Mesendoderm (in vitro differentiated cells): ENCODE data around the gene ALK.

Experiments
- DNase-seq: peaks from one replicate; pipeline ENCODE4 v3.0.0; 2013
- H2AK5ac ChIP-seq: 2 replicates; pipeline ENCODE4 v1.6.1; 2013; ENCODE audit warnings: low read length, inconsistent platforms
- H2BK120ac ChIP-seq: 2 replicates; pipeline ENCODE4 v1.6.1; 2013; ENCODE audit warnings: low read depth, mild to moderate bottlenecking, low read length, moderate library complexity, mixed read lengths
- H2BK15ac ChIP-seq: replicated peaks from 2 replicates; pipeline ENCODE4 v1.6.1; 2013; ENCODE audit warnings: low read depth, mild to moderate bottlenecking, moderate library complexity
- H2BK5ac ChIP-seq: 2 replicates; pipeline ENCODE4 v1.6.1; 2013; ENCODE audit warnings: low read length, inconsistent platforms
- H3K18ac ChIP-seq: 2 replicates; pipeline ENCODE4 v1.6.1; 2013; ENCODE audit warnings: mild to moderate bottlenecking, low read length, mixed read lengths
- H3K23ac ChIP-seq: one replicate; pipeline ENCODE4 v1.6.1; 2013; ENCODE audit warnings: low read length
- H3K27ac ChIP-seq: 2 replicates; pipeline ENCODE4 v1.5.1; 2013; ENCODE audit warnings: low read depth, mild to moderate bottlenecking, inconsistent platforms, low read length, moderate library complexity
- H3K27me3 ChIP-seq: 2 replicates; pipeline ENCODE4 v1.6.1; 2013; ENCODE audit warnings: low read length, control low read depth, mild to moderate bottlenecking, inconsistent platforms; ENCODE audit not compliant: insufficient read depth, poor library complexity
- H3K36me3 ChIP-seq: 2 replicates; pipeline ENCODE4 v1.6.1; 2013; ENCODE audit warnings: low read length, inconsistent platforms; ENCODE audit not compliant: control insufficient read depth, insufficient read depth
- H3K4ac ChIP-seq: one replicate; pipeline ENCODE4 v1.6.1; 2013; ENCODE audit warnings: low read depth, mild to moderate bottlenecking, low read length, moderate library complexity
- H3K4me1 ChIP-seq: 2 replicates; pipeline ENCODE4 v1.6.1; 2013; ENCODE audit warnings: low read depth, low read length, inconsistent platforms; ENCODE audit not compliant: control insufficient read depth
- H3K4me2 ChIP-seq: 2 replicates; pipeline ENCODE4 v1.6.1; 2013; ENCODE audit warnings: low read length
- H3K4me3 ChIP-seq: 2 replicates; pipeline ENCODE4 v1.5.1; 2013; ENCODE audit warnings: mild to moderate bottlenecking, low read length
- H3K56ac ChIP-seq: one replicate; pipeline ENCODE4 v1.6.1; 2013; ENCODE audit warnings: low read length
- H3K79me1 ChIP-seq: 2 replicates; pipeline ENCODE4 v1.6.1; 2013; ENCODE audit warnings: low read length, inconsistent platforms
- H3K79me2 ChIP-seq: 2 replicates; pipeline ENCODE4 v1.6.1; 2013; ENCODE audit warnings: mild to moderate bottlenecking, low read length; ENCODE audit not compliant: control insufficient read depth, insufficient read depth
- H3K9ac ChIP-seq: 2 replicates; pipeline ENCODE4 v1.6.1; 2013; ENCODE audit warnings: low read length, inconsistent platforms
- H4K5ac ChIP-seq: one replicate; pipeline ENCODE4 v1.6.1; 2013; ENCODE audit warnings: low read length
- H4K8ac ChIP-seq: one replicate; pipeline ENCODE4 v1.6.1; 2013; ENCODE audit warnings: low read depth, mild to moderate bottlenecking, control low read depth, low read length, moderate library complexity
- WGBS: extraction: QIAGEN DNeasy Blood & Tissue Kit; methylation state at CpG from one replicate; pipeline ENCODE4 v1.1.7; 2013; ENCODE audit warnings: low lambda C conversion rate, missing lambda C conversion rate; ENCODE audit not compliant: insufficient coverage; ENCODE audit errors: extremely low coverage; 5-methylcytosine and 5-hydroxymethylcytosine counted together

ALK gene

GRCh38 chr2:29430382-29431112 is 490.8 kb downstream of the ALK start:
- Histone ChIP-seq H3K4me2 (no peak overlapping the region), H3K36me3 (no peaks in the 10 kb centered on the region), H2BK120ac (no peak overlapping the region), H3K4me3 (no peak overlapping the region), H2AK5ac (no peak overlapping the region), H3K18ac (no peak overlapping the region), H3K56ac (no peak overlapping the region), H3K79me1 (no peaks in the 10 kb centered on the region), H2BK5ac (no peak overlapping the region), H4K8ac (no peak overlapping the region), H3K4ac (no peak overlapping the region), H3K27ac (no peak overlapping the region), H3K79me2 (no peaks in the 10 kb centered on the region), H4K5ac (no peak overlapping the region), H2BK15ac (no peak overlapping the region), H3K23ac (no peak overlapping the region), H3K27me3 (no peaks in the 10 kb centered on the region), H3K4me1 (no peaks in the 10 kb centered on the region), H3K9ac (no peak overlapping the region)
- no CpG with 5 or more reads among the region's 4 CpGs for WGBS
- no peak for DNase-seq

- Histone ChIP-seq H2BK15ac (no peak overlapping the region), H3K18ac (no peak overlapping the region), H3K9ac (no peak overlapping the region), H2BK120ac (no peak overlapping the region), H3K27ac (no peak overlapping the region), H4K8ac (no peak overlapping the region), H3K4me2 (no peak overlapping the region), H3K4ac (no peak overlapping the region), H3K79me2 (no peaks in the 10 kb centered on the region), H3K36me3 (no peaks in the 10 kb centered on the region), H3K79me1 (no peaks in the 10 kb centered on the region), H3K4me1 (no peaks in the 10 kb centered on the region), H3K23ac (no peak overlapping the region), H3K4me3 (no peak overlapping the region), H3K27me3 (no peaks in the 10 kb centered on the region), H2AK5ac (no peak overlapping the region), H4K5ac (no peak overlapping the region), H2BK5ac (no peak overlapping the region), H3K56ac (no peak overlapping the region)
- DNase-seq: no peak
Measured at GRCh38 chr2:29426354-29426753, 495.0 kb downstream of the ALK start.

- no peak overlapping the region for H2AK5ac ChIP-seq
- H3K36me3 ChIP-seq: no peaks in the 10 kb centered on the region
- no peak overlapping the region for H3K9ac ChIP-seq
- no peak for DNase-seq
- no peak overlapping the region for H3K4me3 ChIP-seq
- no peak overlapping the region for H2BK5ac ChIP-seq
- H3K4ac ChIP-seq: no peak overlapping the region
- no peak overlapping the region for H3K18ac ChIP-seq
- no peak overlapping the region for H2BK120ac ChIP-seq
- H4K5ac ChIP-seq: no peak overlapping the region
- no peak overlapping the region for H2BK15ac ChIP-seq
- H4K8ac ChIP-seq: no peak overlapping the region
- no peaks in the 10 kb centered on the region for H3K79me1 ChIP-seq
- H3K56ac ChIP-seq: no peak overlapping the region
- no peak overlapping the region for H3K4me2 ChIP-seq
- no peaks in the 10 kb centered on the region for H3K27me3 ChIP-seq
- H3K79me2 ChIP-seq: no peaks in the 10 kb centered on the region
- H3K27ac ChIP-seq: no peak overlapping the region
- no CpG with 5 or more reads among the region's 1 CpG for WGBS
- no peak overlapping the region for H3K23ac ChIP-seq
- H3K4me1 ChIP-seq: no peaks in the 10 kb centered on the region
Measured at GRCh38 chr2:29425866-29426265, 495.5 kb downstream of the ALK start.

GRCh38 chr2:29423061-29423666 is 498.2 kb downstream of the ALK start:
- H3K79me2 ChIP-seq: no peaks in the 10 kb centered on the region
- H3K27ac ChIP-seq: no peak overlapping the region
- no peak overlapping the region for H3K4ac ChIP-seq
- no peaks in the 10 kb centered on the region for H3K36me3 ChIP-seq
- H3K4me3 ChIP-seq: no peak overlapping the region
- H3K18ac ChIP-seq: no peak overlapping the region
- H2AK5ac ChIP-seq: no peak overlapping the region
- no peaks in the 10 kb centered on the region for H3K79me1 ChIP-seq
- no peak overlapping the region for H2BK120ac ChIP-seq
- H4K8ac ChIP-seq: no peak overlapping the region
- no peak overlapping the region for H3K23ac ChIP-seq
- no peak overlapping the region for H3K56ac ChIP-seq
- H3K27me3 ChIP-seq: no peaks in the 10 kb centered on the region
- no peaks in the 10 kb centered on the region for H3K4me1 ChIP-seq
- no peak overlapping the region for H2BK15ac ChIP-seq
- DNase-seq: no peak
- H4K5ac ChIP-seq: no peak overlapping the region
- no peak overlapping the region for H3K9ac ChIP-seq
- no peak overlapping the region for H2BK5ac ChIP-seq
- no CpG with 5 or more reads among the region's 6 CpGs for WGBS
- H3K4me2 ChIP-seq: no peak overlapping the region

GRCh38 chr2:29420999-29421782 is 500.2 kb downstream of the ALK start:
- Histone ChIP-seq H3K27ac (no peak overlapping the region), H3K4me2 (no peak overlapping the region), H4K5ac (no peak overlapping the region), H4K8ac (no peak overlapping the region), H3K36me3 (no peaks in the 10 kb centered on the region), H3K4ac (no peak overlapping the region), H3K79me1 (no peaks in the 10 kb centered on the region), H3K79me2 (no peaks in the 10 kb centered on the region), H3K4me1 (no peaks in the 10 kb centered on the region), H3K18ac (no peak overlapping the region), H2BK120ac (no peak overlapping the region), H2BK15ac (no peak overlapping the region), H3K23ac (no peak overlapping the region), H2BK5ac (no peak overlapping the region), H2AK5ac (no peak overlapping the region), H3K27me3 (no peaks in the 10 kb centered on the region), H3K56ac (no peak overlapping the region), H3K9ac (no peak overlapping the region), H3K4me3 (no peak overlapping the region)
- no CpG with 5 or more reads among the region's 12 CpGs for WGBS
- DNase-seq: peak; percentile 7
